HUES64 (cell line): ENCODE results near the gene SMARCD1.
"Not testable (repeated sequence)": the region's sequence is repeated elsewhere in the genome, so short reads cannot be mapped to it uniquely, and the experiment has no call there.

Experiments
- H3K27ac ChIP-seq: 2 replicates; pipeline ENCODE4 v1.7.0; 2013; ENCODE audit warnings: low read depth, low read length, inconsistent platforms
- H3K27me3 ChIP-seq: 2 replicates; pipeline ENCODE4 v1.6.1; 2013; ENCODE audit warnings: mild to moderate bottlenecking, low read length; ENCODE audit not compliant: insufficient read depth
- H3K36me3 ChIP-seq: 2 replicates; pipeline ENCODE4 v1.6.1; 2013; ENCODE audit warnings: mild to moderate bottlenecking, low read length; ENCODE audit not compliant: insufficient read depth
- H3K4me1 ChIP-seq: 2 replicates; pipeline ENCODE4 v1.6.1; 2013; ENCODE audit warnings: mild to moderate bottlenecking, low read length, moderate library complexity; ENCODE audit not compliant: insufficient read depth
- H3K4me3 ChIP-seq: 2 replicates; pipeline ENCODE4 v1.5.1; 2013; ENCODE audit warnings: mild to moderate bottlenecking, low read length, moderate library complexity
- H3K9ac ChIP-seq: 2 replicates; pipeline ENCODE4 v1.6.1; 2013; ENCODE audit warnings: mild to moderate bottlenecking, low read depth, low read length
- H3K9me3 ChIP-seq: 2 replicates; pipeline ENCODE4 v1.6.1; 2013; ENCODE audit warnings: low read depth, low read length; ENCODE audit not compliant: insufficient read depth
- WGBS: fragments of 150-250, 120-280 bp; methylation state at CpG from one replicate; pipeline ENCODE4 v1.1.7; 2013; ENCODE audit warnings: missing lambda C conversion rate; 5-methylcytosine and 5-hydroxymethylcytosine counted together

The SMARCD1 gene

GRCh38 chr12:50120521-50120920 lies 35.4 kb downstream of the SMARCD1 start:
- Histone ChIP-seq H3K4me3 (no peak overlapping the region), H3K27me3 (no peaks in the 10 kb centered on the region), H3K4me1 (no peaks in the 10 kb centered on the region), H3K9ac (no peak overlapping the region), H3K27ac (no peak overlapping the region), H3K36me3 (peaks cover 17% of the 10 kb centered on the region), H3K9me3 (no peaks in the 10 kb centered on the region)
- 92% methylated on average over 3 of the region's 3 CpGs for WGBS

GRCh38 chr12:50120953-50121352 lies 35.8 kb downstream of the SMARCD1 start:
- no peak overlapping the region for H3K9ac ChIP-seq
- 98% methylated on average over 3 of the region's 3 CpGs for WGBS
- H3K9me3 ChIP-seq: no peaks in the 10 kb centered on the region
- H3K4me3 ChIP-seq: no peak overlapping the region
- peaks cover 17% of the 10 kb centered on the region for H3K36me3 ChIP-seq
- no peak overlapping the region for H3K27ac ChIP-seq
- no peaks in the 10 kb centered on the region for H3K27me3 ChIP-seq
- H3K4me1 ChIP-seq: no peaks in the 10 kb centered on the region

GRCh38 chr12:50121641-50122040 lies 36.5 kb downstream of the SMARCD1 start:
- H3K9me3 ChIP-seq: no peaks in the 10 kb centered on the region
- H3K27me3 ChIP-seq: no peaks in the 10 kb centered on the region
- WGBS: 83% methylated on average over 5 of the region's 5 CpGs
- no peak overlapping the region for H3K9ac ChIP-seq
- H3K27ac ChIP-seq: no peak overlapping the region
- no peak overlapping the region for H3K4me3 ChIP-seq
- peaks cover 13% of the 10 kb centered on the region for H3K36me3 ChIP-seq
- H3K4me1 ChIP-seq: no peaks in the 10 kb centered on the region

GRCh38 chr12:50123203-50123602 lies 38.1 kb downstream of the SMARCD1 start:
- Histone ChIP-seq H3K27me3 (no peaks in the 10 kb centered on the region), H3K36me3 (peaks cover 13% of the 10 kb centered on the region), H3K9me3 (no peaks in the 10 kb centered on the region), H3K4me1 (no peaks in the 10 kb centered on the region), H3K9ac (no peak overlapping the region), H3K27ac (no peak overlapping the region), H3K4me3 (no peak overlapping the region)
- 87% methylated on average over 1 of the region's 2 CpGs for WGBS

- H3K36me3 ChIP-seq: peaks cover 34% of the 10 kb centered on the region
- no peaks in the 10 kb centered on the region for H3K9me3 ChIP-seq
- no peak overlapping the region for H3K4me3 ChIP-seq
- no peaks in the 10 kb centered on the region for H3K27me3 ChIP-seq
- 95% methylated on average over 2 of the region's 2 CpGs for WGBS
- H3K9ac ChIP-seq: no peak overlapping the region
- H3K4me1 ChIP-seq: no peaks in the 10 kb centered on the region
- no peak overlapping the region for H3K27ac ChIP-seq
Measured at GRCh38 chr12:50127546-50127945, 42.4 kb downstream of the SMARCD1 start.

- Histone ChIP-seq H3K4me3 (no peak overlapping the region), H3K9me3 (no peaks in the 10 kb centered on the region), H3K27ac (no peak overlapping the region), H3K36me3 (peaks cover 52% of the 10 kb centered on the region), H3K4me1 (no peaks in the 10 kb centered on the region), H3K27me3 (no peaks in the 10 kb centered on the region), H3K9ac (no peak overlapping the region)
- WGBS: 95% methylated on average over 4 of the region's 4 CpGs
Measured at GRCh38 chr12:50129290-50129689, 44.1 kb downstream of the SMARCD1 start.

GRCh38 chr12:50132505-50133135 lies 47.5 kb downstream of the SMARCD1 start:
- H3K9ac ChIP-seq: no peak overlapping the region
- 93% methylated on average over 2 of the region's 2 CpGs for WGBS
- peaks cover 84% of the 10 kb centered on the region for H3K36me3 ChIP-seq
- no peaks in the 10 kb centered on the region for H3K4me1 ChIP-seq
- H3K27me3 ChIP-seq: no peaks in the 10 kb centered on the region
- no peaks in the 10 kb centered on the region for H3K9me3 ChIP-seq
- no peak overlapping the region for H3K4me3 ChIP-seq
- H3K27ac ChIP-seq: no peak overlapping the region

GRCh38 chr12:50142993-50143392 lies 57.9 kb downstream of the SMARCD1 start:
- no peak overlapping the region for H3K9ac ChIP-seq
- peaks cover 54% of the 10 kb centered on the region for H3K36me3 ChIP-seq
- 96% methylated on average over 7 of the region's 8 CpGs for WGBS
- H3K4me3 ChIP-seq: no peak overlapping the region
- no peaks in the 10 kb centered on the region for H3K9me3 ChIP-seq
- H3K4me1 ChIP-seq: no peaks in the 10 kb centered on the region
- H3K27ac ChIP-seq: no peak overlapping the region
- no peaks in the 10 kb centered on the region for H3K27me3 ChIP-seq

GRCh38 chr12:50145439-50145838 lies 60.3 kb downstream of the SMARCD1 start:
- no CpG with 5 or more reads among the region's 2 CpGs for WGBS
- Histone ChIP-seq H3K9me3 (no peaks in the 10 kb centered on the region), H3K4me3 (no peak overlapping the region), H3K4me1 (no peaks in the 10 kb centered on the region), H3K9ac (no peak overlapping the region), H3K27ac (no peak overlapping the region), H3K36me3 (peaks cover 31% of the 10 kb centered on the region), H3K27me3 (no peaks in the 10 kb centered on the region)

GRCh38 chr12:50147281-50147680 lies 62.1 kb downstream of the SMARCD1 start:
- peaks cover 14% of the 10 kb centered on the region for H3K36me3 ChIP-seq
- no peaks in the 10 kb centered on the region for H3K4me1 ChIP-seq
- no peak overlapping the region for H3K4me3 ChIP-seq
- no peak overlapping the region for H3K27ac ChIP-seq
- no peak overlapping the region for H3K9ac ChIP-seq
- no peaks in the 10 kb centered on the region for H3K27me3 ChIP-seq
- H3K9me3 ChIP-seq: no peaks in the 10 kb centered on the region
- WGBS: 96% methylated on average over 4 of the region's 4 CpGs

- not testable (repeated sequence) for H3K9me3 ChIP-seq, H3K27me3 ChIP-seq, H3K27ac ChIP-seq, H3K9ac ChIP-seq, H3K4me1 ChIP-seq, H3K36me3 ChIP-seq, H3K4me3 ChIP-seq
- WGBS: 93% methylated on average over 6 of the region's 6 CpGs
Measured at GRCh38 chr12:50148011-50148410, 62.9 kb downstream of the SMARCD1 start.

GRCh38 chr12:50149311-50149710 lies 64.2 kb downstream of the SMARCD1 start:
- H3K27ac ChIP-seq: no peak overlapping the region
- H3K4me3 ChIP-seq: no peak overlapping the region
- no peak overlapping the region for H3K9ac ChIP-seq
- no peaks in the 10 kb centered on the region for H3K9me3 ChIP-seq
- H3K4me1 ChIP-seq: no peaks in the 10 kb centered on the region
- H3K36me3 ChIP-seq: no peaks in the 10 kb centered on the region
- no peaks in the 10 kb centered on the region for H3K27me3 ChIP-seq
- 80% methylated on average over 2 of the region's 3 CpGs for WGBS
